Liver (tissue), 3 donors: ENCODE results near the gene CYBRD1.

Experiments
- GABPA ChIP-seq, 2 donors: IDR thresholded peaks in 1 of 2; conservative IDR thresholded peaks in 1 of 2; 2 replicates each; pipeline ENCODE4 v1.6.1; 2016; ENCODE audit warnings: antibody characterized with exemption in 2 of 2, mild to moderate bottlenecking in 1 of 2, moderate library complexity in 1 of 2
- HNF4A ChIP-seq, 2 donors: conservative IDR thresholded peaks; 2 replicates each; pipeline ENCODE4 v1.6.1; 2016; ENCODE audit warnings: antibody characterized with exemption in 2 of 2, mild to moderate bottlenecking in 2 of 2
- JUND ChIP-seq, 2 donors: IDR thresholded peaks; 2 replicates each; pipeline ENCODE4 v1.6.1; 2016; ENCODE audit warnings: antibody characterized with exemption in 2 of 2
- MAX ChIP-seq: IDR thresholded peaks from 2 replicates; pipeline ENCODE4 v1.6.1; 2016; ENCODE audit warnings: antibody characterized with exemption
- NR2F2 ChIP-seq: IDR thresholded peaks from 2 replicates; pipeline ENCODE4 v1.6.1; 2016; ENCODE audit warnings: antibody characterized with exemption
- RAD21 ChIP-seq, 2 donors: IDR thresholded peaks; 2 replicates each; pipeline ENCODE4 v1.6.1; 2016; ENCODE audit warnings: antibody characterized with exemption in 2 of 2, mild to moderate bottlenecking in 2 of 2
- RXRA ChIP-seq, 2 donors: IDR thresholded peaks; 2 replicates each; pipeline ENCODE4 v1.6.1; 2017 to 2018; ENCODE audit warnings: antibody characterized with exemption in 2 of 2, mild to moderate bottlenecking in 1 of 2
- SP1 ChIP-seq: IDR thresholded peaks from 2 replicates; pipeline ENCODE4 v1.6.1; 2018; ENCODE audit warnings: antibody characterized with exemption, mild to moderate bottlenecking
- TAF1 ChIP-seq: conservative IDR thresholded peaks from 2 replicates; pipeline ENCODE4 v1.6.1; 2016; ENCODE audit warnings: antibody characterized with exemption, mild to moderate bottlenecking
- ZBTB33 ChIP-seq: IDR thresholded peaks from 2 replicates; pipeline ENCODE4 v1.6.1; 2016; ENCODE audit warnings: antibody characterized with exemption
- TF ChIP-seq, protein P1 (sequence below): IDR thresholded peaks from 2 replicates; pipeline ENCODE4 v1.6.1; 2016; ENCODE audit warnings: antibody characterized with exemption, mild to moderate bottlenecking
- TF ChIP-seq, protein P2 (sequence below): fragments of 150-350 bp; IDR thresholded peaks from 2 replicates; pipeline ENCODE4 v1.5.1; 2017; ENCODE audit warnings: improper control_type of control experiment, low read depth, low read length; ENCODE audit not compliant: missing input control
- donor health status: healthy.
- donor health status: healthy.

DNA sequence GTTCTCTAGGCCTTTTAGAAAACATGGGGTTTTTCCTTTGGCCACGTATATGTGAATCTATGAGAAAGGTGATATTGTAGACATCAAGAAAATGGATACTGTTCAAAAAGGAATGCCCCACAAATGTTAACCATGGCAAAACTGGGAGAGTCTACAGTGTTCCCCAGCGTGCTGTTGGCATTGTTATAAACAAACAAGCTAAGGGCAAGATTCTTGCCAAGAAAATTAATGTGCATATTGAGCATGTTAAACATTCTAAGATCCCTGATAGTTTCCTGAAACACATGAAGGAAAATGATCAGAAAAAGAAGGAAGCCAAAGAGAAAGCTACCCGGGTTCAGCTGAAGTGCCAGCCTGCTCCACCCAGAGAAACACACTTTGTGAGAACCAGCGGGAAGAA is 64.9 kb downstream of the CYBRD1 start:
- TF ChIP-seq MAX (no peak), TAF1 (no peak), GABPA (IDR thresholded peaks at IDR 0.05 in 1 of 2, conservative IDR thresholded peaks at IDR 0.05 in 1 of 2) (no peak), JUND (IDR thresholded peaks at IDR 0.05) (no peak), NR2F2 (no peak), SP1 (no peak), RXRA (IDR thresholded peaks at IDR 0.05) (no peak), RAD21 (IDR thresholded peaks at IDR 0.05) (no peak), ZBTB33 (no peak), HNF4A (conservative IDR thresholded peaks at IDR 0.05) (no peak)
- TF ChIP-seq, protein P1, sequence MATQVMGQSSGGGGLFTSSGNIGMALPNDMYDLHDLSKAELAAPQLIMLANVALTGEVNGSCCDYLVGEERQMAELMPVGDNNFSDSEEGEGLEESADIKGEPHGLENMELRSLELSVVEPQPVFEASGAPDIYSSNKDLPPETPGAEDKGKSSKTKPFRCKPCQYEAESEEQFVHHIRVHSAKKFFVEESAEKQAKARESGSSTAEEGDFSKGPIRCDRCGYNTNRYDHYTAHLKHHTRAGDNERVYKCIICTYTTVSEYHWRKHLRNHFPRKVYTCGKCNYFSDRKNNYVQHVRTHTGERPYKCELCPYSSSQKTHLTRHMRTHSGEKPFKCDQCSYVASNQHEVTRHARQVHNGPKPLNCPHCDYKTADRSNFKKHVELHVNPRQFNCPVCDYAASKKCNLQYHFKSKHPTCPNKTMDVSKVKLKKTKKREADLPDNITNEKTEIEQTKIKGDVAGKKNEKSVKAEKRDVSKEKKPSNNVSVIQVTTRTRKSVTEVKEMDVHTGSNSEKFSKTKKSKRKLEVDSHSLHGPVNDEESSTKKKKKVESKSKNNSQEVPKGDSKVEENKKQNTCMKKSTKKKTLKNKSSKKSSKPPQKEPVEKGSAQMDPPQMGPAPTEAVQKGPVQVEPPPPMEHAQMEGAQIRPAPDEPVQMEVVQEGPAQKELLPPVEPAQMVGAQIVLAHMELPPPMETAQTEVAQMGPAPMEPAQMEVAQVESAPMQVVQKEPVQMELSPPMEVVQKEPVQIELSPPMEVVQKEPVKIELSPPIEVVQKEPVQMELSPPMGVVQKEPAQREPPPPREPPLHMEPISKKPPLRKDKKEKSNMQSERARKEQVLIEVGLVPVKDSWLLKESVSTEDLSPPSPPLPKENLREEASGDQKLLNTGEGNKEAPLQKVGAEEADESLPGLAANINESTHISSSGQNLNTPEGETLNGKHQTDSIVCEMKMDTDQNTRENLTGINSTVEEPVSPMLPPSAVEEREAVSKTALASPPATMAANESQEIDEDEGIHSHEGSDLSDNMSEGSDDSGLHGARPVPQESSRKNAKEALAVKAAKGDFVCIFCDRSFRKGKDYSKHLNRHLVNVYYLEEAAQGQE, result no peak
- TF ChIP-seq, protein P2, sequence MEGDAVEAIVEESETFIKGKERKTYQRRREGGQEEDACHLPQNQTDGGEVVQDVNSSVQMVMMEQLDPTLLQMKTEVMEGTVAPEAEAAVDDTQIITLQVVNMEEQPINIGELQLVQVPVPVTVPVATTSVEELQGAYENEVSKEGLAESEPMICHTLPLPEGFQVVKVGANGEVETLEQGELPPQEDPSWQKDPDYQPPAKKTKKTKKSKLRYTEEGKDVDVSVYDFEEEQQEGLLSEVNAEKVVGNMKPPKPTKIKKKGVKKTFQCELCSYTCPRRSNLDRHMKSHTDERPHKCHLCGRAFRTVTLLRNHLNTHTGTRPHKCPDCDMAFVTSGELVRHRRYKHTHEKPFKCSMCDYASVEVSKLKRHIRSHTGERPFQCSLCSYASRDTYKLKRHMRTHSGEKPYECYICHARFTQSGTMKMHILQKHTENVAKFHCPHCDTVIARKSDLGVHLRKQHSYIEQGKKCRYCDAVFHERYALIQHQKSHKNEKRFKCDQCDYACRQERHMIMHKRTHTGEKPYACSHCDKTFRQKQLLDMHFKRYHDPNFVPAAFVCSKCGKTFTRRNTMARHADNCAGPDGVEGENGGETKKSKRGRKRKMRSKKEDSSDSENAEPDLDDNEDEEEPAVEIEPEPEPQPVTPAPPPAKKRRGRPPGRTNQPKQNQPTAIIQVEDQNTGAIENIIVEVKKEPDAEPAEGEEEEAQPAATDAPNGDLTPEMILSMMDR, result no peak
